Adipocyte (in vitro differentiated cells): ENCODE data around the gene ASB6.
"Not testable (repeated sequence)": the region's sequence is repeated elsewhere in the genome, so short reads cannot be mapped to it uniquely, and the experiment has no call there.

Source experiments
- DNase-seq: peaks from one replicate; pipeline ENCODE4 v3.0.0-alpha.2; 2015; ENCODE audit warnings: low read depth
- H3K27me3 ChIP-seq: replicated peaks from 2 replicates; pipeline ENCODE4 v1.7.0; 2013; ENCODE audit warnings: mild to moderate bottlenecking, low read length, moderate library complexity; ENCODE audit not compliant: control insufficient read depth, insufficient read depth
- H3K36me3 ChIP-seq: 2 replicates; pipeline ENCODE4 v1.7.0; 2013; ENCODE audit warnings: low read length, mild to moderate bottlenecking, moderate library complexity; ENCODE audit not compliant: control insufficient read depth, insufficient read depth, severe bottlenecking
- H3K4me1 ChIP-seq: 2 replicates; pipeline ENCODE4 v1.7.0; 2013; ENCODE audit warnings: mild to moderate bottlenecking, low read length, moderate library complexity; ENCODE audit not compliant: control insufficient read depth, insufficient read depth
- H3K4me3 ChIP-seq: 2 replicates; pipeline ENCODE4 v1.7.0; 2013; ENCODE audit warnings: mild to moderate bottlenecking, low read length, moderate library complexity
- H3K9ac ChIP-seq: 2 replicates; pipeline ENCODE4 v1.7.0; 2013; ENCODE audit warnings: mild to moderate bottlenecking, low read length, moderate library complexity
- H3K9me3 ChIP-seq: 2 replicates; pipeline ENCODE4 v1.7.0; 2013; ENCODE audit warnings: mild to moderate bottlenecking, low read length, moderate library complexity; ENCODE audit not compliant: control insufficient read depth

ASB6 gene

DNA sequence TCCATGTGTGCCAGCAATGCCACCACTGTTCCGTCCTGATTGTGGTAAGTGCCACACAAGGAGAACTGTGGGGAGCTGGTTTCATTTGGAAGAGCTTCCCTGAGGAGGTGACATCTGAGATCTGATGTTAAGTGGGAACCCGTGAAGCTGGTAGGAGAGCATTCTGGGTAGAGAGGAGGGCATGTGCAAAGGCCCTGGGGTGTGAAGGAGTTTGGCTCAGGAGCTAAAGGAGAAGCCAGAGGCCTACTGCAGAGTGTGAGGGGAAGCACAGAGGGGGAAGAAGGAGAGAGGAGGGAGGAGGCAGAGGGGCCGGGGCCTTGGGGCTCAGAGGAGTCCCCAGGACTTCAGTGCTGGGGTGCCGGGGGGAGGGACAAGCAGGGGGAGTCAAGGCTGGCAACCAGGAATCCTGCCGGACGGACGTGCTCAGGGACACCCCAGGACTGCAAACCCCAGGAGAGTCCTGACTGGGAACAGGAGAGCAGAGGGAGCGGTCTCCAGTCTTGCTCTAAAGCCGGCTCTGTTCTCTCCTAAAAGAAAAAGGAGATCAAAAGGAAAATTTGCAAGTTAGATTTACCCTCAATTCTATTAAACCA lies 40.8 kb downstream of the ASB6 start:
- Histone ChIP-seq H3K4me3 (no peak overlapping the region), H3K36me3 (no peaks in the 10 kb centered on the region), H3K9me3 (no peaks in the 10 kb centered on the region), H3K9ac (no peak overlapping the region), H3K4me1 (peaks cover 5% of the 10 kb centered on the region), H3K27me3 (no peaks in the 10 kb centered on the region)
- DNase-seq, result no peak

- Histone ChIP-seq H3K9ac (peak overlapping the region; percentile 79), H3K27me3 (no peaks in the 10 kb centered on the region), H3K36me3 (no peaks in the 10 kb centered on the region), H3K9me3 (no peaks in the 10 kb centered on the region), H3K4me3 (peak overlapping the region; percentile 62), H3K4me1 (peaks cover 5% of the 10 kb centered on the region)
- DNase-seq, result peak; percentile 20
Measured at GRCh38 chr9:129598089-129598596, 43.8 kb downstream of the ASB6 start.

DNA sequence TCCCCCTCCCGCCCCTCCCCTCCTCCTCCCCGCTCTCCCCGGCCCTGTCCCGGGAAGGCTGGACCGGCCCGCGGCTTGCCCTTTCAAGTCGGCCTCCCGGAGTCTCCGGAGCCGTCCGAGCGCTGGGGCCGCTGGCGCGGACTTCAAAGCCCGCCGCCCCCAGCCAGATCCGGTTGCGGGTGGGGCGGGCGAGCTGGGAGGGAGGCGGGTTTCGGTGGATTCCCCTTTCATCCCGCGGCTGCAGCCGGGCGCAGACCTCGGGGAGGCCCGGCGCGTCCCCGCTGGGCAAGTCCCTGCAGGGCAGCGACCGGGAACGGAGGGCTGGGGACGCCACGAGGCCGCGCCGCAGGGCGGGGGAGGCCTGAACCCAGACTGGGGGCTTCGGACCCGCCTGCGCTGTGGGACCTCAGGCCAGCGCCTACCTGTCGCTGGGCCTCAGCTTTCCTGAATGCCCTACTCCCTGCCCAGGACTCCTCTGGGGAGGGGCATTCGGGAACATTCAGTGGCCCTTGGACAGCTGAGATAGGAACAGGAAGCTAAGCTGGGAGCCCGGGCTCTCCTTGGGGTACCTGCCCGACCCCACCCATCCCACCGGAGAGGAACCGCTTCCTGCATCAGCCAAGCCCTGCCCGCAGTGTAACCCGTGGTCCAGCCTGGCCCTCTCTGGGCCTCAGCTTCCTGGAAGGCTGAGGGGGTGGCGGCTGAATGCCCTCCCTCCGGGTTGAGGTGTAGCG lies 44.4 kb downstream of the ASB6 start:
- peak; percentile 83 for DNase-seq
- Histone ChIP-seq H3K36me3 (no peaks in the 10 kb centered on the region), H3K9me3 (no peaks in the 10 kb centered on the region), H3K27me3 (no peaks in the 10 kb centered on the region), H3K9ac (peak overlapping the region; percentile 79), H3K4me3 (peak overlapping the region; percentile 62), H3K4me1 (peaks cover 5% of the 10 kb centered on the region)

DNA sequence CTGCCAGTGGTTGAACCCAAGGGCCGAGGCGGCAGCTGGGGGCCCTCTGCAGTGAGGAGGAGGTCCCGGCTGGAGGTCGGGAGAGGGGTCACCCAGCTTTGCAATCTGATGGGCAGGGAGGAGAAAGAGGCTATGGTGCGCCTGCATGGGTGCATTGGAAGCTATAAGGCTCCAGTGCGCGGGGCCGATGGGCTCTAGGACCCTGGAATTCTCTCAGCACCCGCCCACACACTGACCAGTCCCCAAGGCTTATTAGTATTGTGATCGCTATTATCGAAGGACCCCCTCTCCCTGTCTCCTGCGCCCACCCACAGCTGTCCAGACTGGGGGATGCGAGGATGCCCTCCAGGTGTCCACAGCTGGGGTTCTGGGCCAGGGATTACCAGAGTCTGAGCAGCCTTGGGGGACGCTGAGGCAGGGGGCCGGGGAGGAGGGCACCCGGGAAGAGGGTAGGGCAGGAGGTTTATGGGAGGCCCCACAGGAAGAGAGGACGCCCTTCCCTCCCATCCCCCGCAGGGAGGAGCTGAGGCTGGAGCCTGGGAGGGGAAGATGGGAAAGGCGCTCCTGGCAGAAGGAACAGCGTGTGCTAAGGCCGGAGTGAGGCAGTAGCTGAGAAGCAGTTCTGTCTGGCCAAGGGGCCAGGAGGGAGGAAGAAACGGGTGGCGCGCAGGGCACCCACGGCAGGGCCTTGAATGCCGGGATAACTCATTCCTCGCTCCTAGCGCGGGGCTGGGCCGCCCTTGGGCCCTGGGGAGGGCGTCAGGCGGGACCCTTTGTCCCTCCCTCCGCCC lies 45.2 kb downstream of the ASB6 start:
- peak; percentile 73 for DNase-seq
- peak overlapping the region; percentile 70 for H3K9ac ChIP-seq
- H3K27me3 ChIP-seq, result no peaks in the 10 kb centered on the region
- H3K4me3 ChIP-seq, result no peak overlapping the region
- no peaks in the 10 kb centered on the region for H3K9me3 ChIP-seq
- H3K4me1 ChIP-seq, result peaks cover 5% of the 10 kb centered on the region
- H3K36me3 ChIP-seq, result no peaks in the 10 kb centered on the region

DNA sequence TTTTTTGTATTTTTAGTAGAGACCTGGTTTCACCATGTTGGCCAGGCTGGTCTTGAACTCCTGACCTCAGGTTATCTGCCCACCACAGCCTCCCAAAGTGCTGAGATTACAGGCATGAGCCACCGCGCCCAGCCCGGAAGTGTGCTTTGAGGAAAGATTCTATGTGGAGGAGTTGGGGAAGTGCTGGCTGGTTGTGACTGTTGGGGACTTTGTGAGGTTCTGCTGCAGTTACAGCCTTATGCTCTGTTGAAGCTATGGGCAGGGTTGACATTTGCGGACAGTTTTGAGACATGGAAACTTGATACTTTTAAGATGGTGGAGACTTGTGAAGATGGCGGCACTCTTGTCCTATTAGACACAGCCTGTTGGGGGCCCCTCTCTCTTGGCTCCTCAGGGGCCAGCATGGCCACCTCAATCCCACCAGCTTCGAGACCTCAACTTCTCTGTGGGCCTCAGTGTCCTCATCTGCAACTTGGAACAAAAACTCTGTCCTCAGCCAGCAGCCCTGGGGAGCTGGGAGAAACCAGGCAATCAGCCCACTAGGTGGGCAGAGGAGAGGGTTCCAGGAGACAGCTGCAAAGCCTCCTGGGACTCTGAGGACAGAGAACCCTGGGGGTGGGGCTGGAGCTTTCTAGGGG lies 45.9 kb downstream of the ASB6 start:
- no peak overlapping the region for H3K4me3 ChIP-seq
- H3K36me3 ChIP-seq, result no peaks in the 10 kb centered on the region
- no peaks in the 10 kb centered on the region for H3K9me3 ChIP-seq
- H3K9ac ChIP-seq, result no peak overlapping the region
- peaks cover 5% of the 10 kb centered on the region for H3K4me1 ChIP-seq
- H3K27me3 ChIP-seq, result no peaks in the 10 kb centered on the region
- no peak for DNase-seq

GRCh38 chr9:129595311-129595741 lies 46.6 kb downstream of the ASB6 start:
- H3K27me3 ChIP-seq, result no peaks in the 10 kb centered on the region
- no peak overlapping the region for H3K4me3 ChIP-seq
- H3K36me3 ChIP-seq, result no peaks in the 10 kb centered on the region
- no peak overlapping the region for H3K9ac ChIP-seq
- H3K4me1 ChIP-seq, result peaks cover 5% of the 10 kb centered on the region
- DNase-seq, result peak; percentile 54
- H3K9me3 ChIP-seq, result no peaks in the 10 kb centered on the region

- Histone ChIP-seq H3K9ac (no peak overlapping the region), H3K4me1 (peaks cover 5% of the 10 kb centered on the region), H3K36me3 (no peaks in the 10 kb centered on the region), H3K9me3 (no peaks in the 10 kb centered on the region), H3K4me3 (no peak overlapping the region), H3K27me3 (no peaks in the 10 kb centered on the region)
- no peak for DNase-seq
Measured at GRCh38 chr9:129594632-129595031, 47.3 kb downstream of the ASB6 start.

DNA sequence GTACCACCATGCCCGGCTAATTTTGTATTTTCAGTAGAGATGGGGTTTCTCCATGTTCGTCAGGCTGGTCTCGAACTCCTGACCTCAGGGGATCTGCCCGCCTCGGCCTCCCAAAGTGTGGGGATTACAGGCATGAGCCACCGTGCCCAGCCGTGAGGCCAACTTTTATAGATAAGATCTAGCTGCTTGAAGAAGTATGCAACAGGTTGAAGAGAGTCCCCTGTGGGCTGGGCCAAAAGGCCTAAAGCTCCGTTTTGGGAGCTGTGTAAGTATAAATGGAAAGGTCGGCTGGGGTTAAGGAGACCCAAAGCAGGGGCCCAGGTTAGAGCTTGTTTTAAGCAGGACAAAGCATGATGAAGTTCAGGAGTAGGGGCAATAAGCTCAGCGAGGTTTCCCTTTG lies 49.2 kb downstream of the ASB6 start:
- H3K4me1 ChIP-seq, H3K9me3 ChIP-seq, H3K27me3 ChIP-seq, H3K4me3 ChIP-seq, DNase-seq, H3K9ac ChIP-seq, H3K36me3 ChIP-seq: not testable (repeated sequence)

DNA sequence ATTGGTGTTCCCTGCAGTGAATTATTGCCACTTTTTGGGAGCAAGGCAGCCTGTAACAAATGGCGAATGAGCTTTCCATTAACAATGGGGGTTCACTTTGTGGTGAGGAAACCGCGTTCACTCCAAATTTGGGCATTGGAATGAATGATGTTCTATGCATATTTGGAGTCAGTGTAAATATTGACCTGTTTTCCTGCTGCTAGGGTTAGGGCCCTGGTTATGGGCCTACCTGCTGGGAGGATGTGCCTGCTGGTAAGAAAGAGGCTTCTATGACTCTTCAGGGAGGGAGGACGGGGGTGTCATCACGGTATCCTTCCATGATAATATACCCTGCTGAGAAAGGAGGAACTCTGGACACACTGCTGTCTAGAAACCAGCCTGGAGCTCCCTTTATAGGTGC lies 50.0 kb downstream of the ASB6 start:
- H3K9ac ChIP-seq, result no peak overlapping the region
- DNase-seq, result no peak
- H3K9me3 ChIP-seq, result no peaks in the 10 kb centered on the region
- no peak overlapping the region for H3K4me3 ChIP-seq
- H3K36me3 ChIP-seq, result no peaks in the 10 kb centered on the region
- H3K27me3 ChIP-seq, result no peaks in the 10 kb centered on the region
- H3K4me1 ChIP-seq, result no peaks in the 10 kb centered on the region

DNA sequence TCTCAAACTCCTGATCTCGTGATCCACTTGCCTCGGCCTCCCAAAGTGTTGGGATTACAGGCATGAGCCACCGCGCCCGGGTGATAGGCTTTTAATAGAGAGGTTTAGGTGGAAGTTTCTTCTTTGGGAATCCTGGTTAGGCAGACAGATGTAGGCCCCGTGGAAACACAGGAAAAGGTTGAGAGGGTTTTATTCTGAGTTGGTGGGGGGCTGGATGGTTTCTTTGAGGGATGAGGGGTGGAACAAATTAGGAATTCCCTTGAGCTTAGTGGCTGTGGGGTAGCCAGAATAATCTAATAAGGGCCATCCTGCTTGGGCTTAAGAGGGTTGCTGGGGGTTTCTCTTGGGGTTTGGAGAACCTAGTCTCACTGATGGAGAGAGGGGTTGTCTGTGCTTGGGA lies 51.5 kb downstream of the ASB6 start:
- Histone ChIP-seq H3K4me1 (no peaks in the 10 kb centered on the region), H3K27me3 (no peaks in the 10 kb centered on the region), H3K9me3 (no peaks in the 10 kb centered on the region), H3K9ac (no peak overlapping the region), H3K36me3 (no peaks in the 10 kb centered on the region), H3K4me3 (no peak overlapping the region)
- no peak for DNase-seq
